AG04450 (cell line): ENCODE data around the gene PCGF2. TPM values are rescaled to one million over a fixed set of nuclear protein-coding genes. Genes with fewer than 3 reads are reported as not detected.

ENCODE experiments used
- CTCF ChIA-PET: fragments of 300-600, 350-600 bp; formaldehyde crosslinking; extraction: SDS; loops from one replicate; lab custom pipeline; 2022; ENCODE audit warnings: antibody characterized with exemption, inconsistent platforms; lab: Charles Lee
- POLR2A ChIA-PET: fragments of 350-600 bp; formaldehyde crosslinking; extraction: SDS; loops from one replicate; lab custom pipeline; 2021; ENCODE audit warnings: antibody characterized with exemption, inconsistent platforms; lab: Yijun Ruan, JAX
- DNase-seq: peaks from one replicate; pipeline ENCODE4 v3.0.0-alpha.2; 2011; ENCODE audit warnings: low read depth, low spot score
- H3K27ac ChIP-seq: one replicate; pipeline ENCODE4 v1.5.1; 2012; ENCODE audit warnings: low read depth, low read length, control low read depth
- H3K27me3 ChIP-seq: one replicate; pipeline ENCODE4 v1.6.0; 2012; ENCODE audit warnings: low read length; ENCODE audit not compliant: control insufficient read depth, insufficient read depth
- H3K4me3 ChIP-seq: 2 replicates; pipeline ENCODE4 v1.5.1; 2011; ENCODE audit warnings: mild to moderate bottlenecking, low read depth, low read length, control low read depth
- H3K9me3 ChIP-seq: 2 replicates; pipeline ENCODE4 v1.5.1; 2012; ENCODE audit warnings: low read length; ENCODE audit not compliant: control insufficient read depth, insufficient read depth
- polyA plus RNA-seq: library from polyadenylated mRNA; depleted of rRNA; stranded (reverse); fragments of >200 nt; gene quantifications from 2 replicates; pipeline ENCODE4 v1.2.3, GENCODE V29; 2011
- TF ChIP-seq, protein P1 (sequence below): IDR thresholded peaks from 2 replicates; pipeline ENCODE4 v1.5.1; 2011; ENCODE audit warnings: low read depth, low read length, control low read depth, inconsistent platforms

PCGF2 gene
- polyA plus RNA-seq, 1 experiment = 13.5 TPM

DNA sequence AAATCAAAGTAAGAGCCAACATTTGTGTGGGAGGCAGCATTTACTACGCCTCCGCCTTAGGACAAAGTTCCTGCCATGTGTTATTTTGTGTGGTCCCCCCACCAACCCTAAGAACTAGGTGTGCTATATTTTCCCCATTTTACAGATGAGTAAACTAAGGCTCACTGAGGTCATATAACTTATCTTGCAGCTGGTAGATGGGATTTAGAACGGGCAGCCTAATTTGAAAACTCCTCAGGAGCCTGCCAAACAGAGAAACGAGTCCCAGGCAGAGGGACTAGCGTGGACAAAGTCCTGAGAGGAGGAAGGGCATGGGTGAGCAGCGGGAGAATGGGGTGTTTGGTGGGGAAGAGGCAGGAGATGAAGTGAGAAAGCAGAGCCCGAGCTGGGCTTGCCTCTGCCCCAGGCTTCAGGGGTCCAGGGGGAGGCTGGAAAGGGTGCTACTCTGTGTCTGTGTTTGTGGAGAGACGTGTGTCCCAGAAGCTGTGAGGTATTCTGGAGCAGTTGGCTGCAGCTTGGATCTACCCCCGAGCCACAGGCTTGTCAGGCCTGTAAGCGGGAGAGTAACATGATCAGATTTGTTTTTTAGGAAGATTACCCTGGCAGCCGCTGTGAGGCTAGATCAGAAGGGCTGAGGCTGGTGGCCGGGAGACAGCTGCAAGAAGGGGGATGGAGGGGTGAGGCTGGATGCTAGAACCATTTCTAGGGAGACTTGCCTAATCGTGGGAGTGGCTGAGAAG lies 38.1 kb downstream of the PCGF2 start:
- no peak for DNase-seq
- ChIA-PET POLR2A (no interaction called here), CTCF (no interaction called here)
- Histone ChIP-seq H3K27me3 (no peaks in the 10 kb centered on the region), H3K9me3 (no peaks in the 10 kb centered on the region), H3K27ac (no peak overlapping the region), H3K4me3 (no peak overlapping the region)
- TF ChIP-seq, protein P1, sequence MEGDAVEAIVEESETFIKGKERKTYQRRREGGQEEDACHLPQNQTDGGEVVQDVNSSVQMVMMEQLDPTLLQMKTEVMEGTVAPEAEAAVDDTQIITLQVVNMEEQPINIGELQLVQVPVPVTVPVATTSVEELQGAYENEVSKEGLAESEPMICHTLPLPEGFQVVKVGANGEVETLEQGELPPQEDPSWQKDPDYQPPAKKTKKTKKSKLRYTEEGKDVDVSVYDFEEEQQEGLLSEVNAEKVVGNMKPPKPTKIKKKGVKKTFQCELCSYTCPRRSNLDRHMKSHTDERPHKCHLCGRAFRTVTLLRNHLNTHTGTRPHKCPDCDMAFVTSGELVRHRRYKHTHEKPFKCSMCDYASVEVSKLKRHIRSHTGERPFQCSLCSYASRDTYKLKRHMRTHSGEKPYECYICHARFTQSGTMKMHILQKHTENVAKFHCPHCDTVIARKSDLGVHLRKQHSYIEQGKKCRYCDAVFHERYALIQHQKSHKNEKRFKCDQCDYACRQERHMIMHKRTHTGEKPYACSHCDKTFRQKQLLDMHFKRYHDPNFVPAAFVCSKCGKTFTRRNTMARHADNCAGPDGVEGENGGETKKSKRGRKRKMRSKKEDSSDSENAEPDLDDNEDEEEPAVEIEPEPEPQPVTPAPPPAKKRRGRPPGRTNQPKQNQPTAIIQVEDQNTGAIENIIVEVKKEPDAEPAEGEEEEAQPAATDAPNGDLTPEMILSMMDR = no peak

DNA sequence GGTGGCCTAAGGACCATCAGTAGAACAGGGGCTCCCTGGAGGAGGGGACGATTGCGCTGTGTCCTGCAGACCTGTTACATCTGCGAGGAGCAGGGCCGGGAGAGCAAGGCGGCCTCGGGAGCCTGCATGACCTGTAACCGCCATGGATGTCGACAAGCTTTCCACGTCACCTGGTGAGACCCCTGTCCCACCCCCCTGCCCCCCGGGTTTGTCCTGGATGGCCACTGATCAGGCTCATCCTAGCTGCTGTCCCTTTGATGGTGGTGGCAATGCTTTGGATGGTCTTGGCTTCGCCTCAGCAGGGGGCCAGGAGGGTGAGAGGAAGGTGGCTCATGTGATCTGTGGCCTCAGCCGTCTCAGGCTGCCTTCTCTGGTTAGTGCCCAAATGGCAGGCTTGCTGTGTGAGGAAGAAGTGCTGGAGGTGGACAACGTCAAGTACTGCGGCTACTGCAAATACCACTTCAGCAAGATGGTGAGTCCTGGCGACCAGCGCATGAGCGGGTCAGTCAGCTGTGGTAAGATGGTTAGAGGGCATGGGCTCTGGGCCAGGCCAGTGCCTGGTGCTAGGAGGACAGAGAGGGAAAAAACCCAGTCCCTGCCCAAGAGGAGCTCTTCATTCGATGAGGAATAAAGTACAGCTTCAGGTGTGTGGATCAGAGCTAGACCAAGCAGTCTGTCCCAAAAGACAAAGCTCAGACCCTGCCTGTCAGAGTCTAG lies 38.9 kb downstream of the PCGF2 start:
- TF ChIP-seq, protein P1 = no peak
- H3K27me3 ChIP-seq = no peaks in the 10 kb centered on the region
- no peak overlapping the region for H3K27ac ChIP-seq
- no peak for DNase-seq
- no peaks in the 10 kb centered on the region; the same call in 1 of the 2 replicates for H3K9me3 ChIP-seq
- no peak overlapping the region for H3K4me3 ChIP-seq
- CTCF ChIA-PET = interaction anchor here (0.6 kb wide), 1 partner anchor 21 kb away, joined by 5 read pairs; no protein-coding TSS in a partner anchor
- POLR2A ChIA-PET = no interaction called here

DNA sequence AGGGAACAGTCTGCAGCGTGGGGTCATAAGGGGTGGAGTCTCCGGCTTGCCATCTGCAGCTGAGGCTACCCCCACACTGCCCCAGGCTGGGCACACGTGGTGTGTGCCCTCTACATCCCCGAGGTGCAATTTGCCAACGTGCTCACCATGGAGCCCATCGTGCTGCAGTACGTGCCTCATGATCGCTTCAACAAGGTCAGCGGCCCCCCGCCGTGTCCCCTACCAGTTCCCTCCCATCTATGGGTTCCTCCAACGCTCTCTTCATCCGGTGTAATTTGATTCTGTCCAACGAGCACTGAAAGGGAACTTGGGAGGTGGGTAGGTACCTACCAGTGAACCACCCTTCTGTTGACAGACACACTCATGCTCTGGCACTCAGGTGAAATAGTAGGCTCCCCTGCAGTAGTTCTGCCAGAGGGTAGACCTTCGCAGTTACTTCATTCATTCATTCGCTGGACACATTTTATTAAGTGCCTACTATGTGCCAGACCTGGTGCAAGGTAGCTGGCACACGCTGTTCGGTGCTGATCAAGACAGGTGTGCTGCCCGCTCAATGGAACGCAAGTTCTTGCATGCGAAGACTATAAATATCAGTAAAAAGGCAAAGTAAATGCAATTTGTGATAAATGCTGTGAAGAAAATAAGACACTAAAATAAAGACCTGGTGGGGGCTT lies 40.3 kb downstream of the PCGF2 start:
- CTCF ChIA-PET = no interaction called here

DNA sequence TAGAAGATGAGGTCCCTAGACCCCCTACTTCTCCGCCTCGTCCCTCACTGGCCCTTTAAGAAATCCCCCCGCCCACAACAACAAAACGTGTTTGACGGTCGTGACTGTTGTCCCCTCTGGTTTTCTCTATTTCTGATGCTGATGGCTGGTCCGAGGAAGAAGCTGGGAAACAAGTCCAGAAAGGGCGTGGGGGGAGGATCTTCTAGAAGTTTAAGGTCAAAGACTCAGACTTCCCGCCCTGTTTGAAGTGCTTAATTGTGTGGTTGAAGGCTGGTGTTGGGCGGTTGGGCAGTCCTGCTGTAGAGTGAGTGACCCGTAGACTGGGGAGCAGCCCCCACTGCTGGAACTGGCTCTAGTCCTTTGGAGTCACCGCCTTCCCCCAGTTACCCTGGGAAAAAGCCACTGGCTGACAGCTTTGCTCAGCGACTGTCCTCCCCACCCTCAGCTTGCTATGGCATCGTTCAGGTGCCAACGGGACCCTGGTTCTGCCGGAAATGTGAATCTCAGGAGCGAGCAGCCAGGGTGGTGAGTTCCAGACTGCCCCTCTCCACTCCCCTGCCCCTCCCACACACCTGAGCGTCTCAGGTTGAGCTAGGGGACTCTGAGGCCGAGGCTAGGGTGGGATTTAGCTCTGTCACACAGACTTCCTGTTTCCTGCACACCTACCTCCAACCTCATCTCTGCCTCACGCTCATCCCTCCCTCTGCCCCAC lies 41.5 kb downstream of the PCGF2 start:
- CTCF ChIA-PET = interaction anchor here (1.0 to 1.1 kb wide), 2 partner anchors 28 to 39 kb away, joined by 3 to 4 read pairs; no protein-coding TSS in a partner anchor
- DNase-seq = no peak
- no peak overlapping the region for H3K27ac ChIP-seq
- no peaks in the 10 kb centered on the region; the same call in 1 of the 2 replicates for H3K9me3 ChIP-seq
- H3K4me3 ChIP-seq = peak overlapping the region; percentile 69
- no peaks in the 10 kb centered on the region for H3K27me3 ChIP-seq
- TF ChIP-seq, protein P1 = no peak
- POLR2A ChIA-PET = interaction anchor here (0.6 kb wide), 1 partner anchor 43 kb away, joined by 4 read pairs; no protein-coding TSS in a partner anchor

More for the DNA sequence above, 40.3 kb downstream of the PCGF2 start:
- no peaks in the 10 kb centered on the region for H3K27me3 ChIP-seq
- POLR2A ChIA-PET = interaction anchor here (0.6 kb wide), 1 partner anchor 360 kb away, joined by 3 read pairs; no protein-coding TSS in a partner anchor
- H3K27ac ChIP-seq = no peak overlapping the region
- TF ChIP-seq, protein P1 = no peak
- H3K9me3 ChIP-seq = no peaks in the 10 kb centered on the region; the same call in 1 of the 2 replicates
- H3K4me3 ChIP-seq = no peak overlapping the region
- DNase-seq = no peak
